DOHH2 (cell line): ENCODE results near the gene CXorf38.

Experiments used
- H3F3A ChIP-seq: fragments of 200-600 bp; sonication (generic), shearing (Covaris generic); 2 replicates; pipeline ENCODE4 v1.6.0; 2016; ENCODE audit warnings: antibody characterized with exemption, mild to moderate bottlenecking; ENCODE audit not compliant: control insufficient read depth, insufficient read depth
- H3K27ac ChIP-seq: fragments of 200-600 bp; sonication (generic); 2 replicates; pipeline ENCODE4 v1.5.1; 2014; ENCODE audit warnings: low read depth, mild to moderate bottlenecking, low read length, moderate library complexity
- H3K27me3 ChIP-seq: fragments of 200-600 bp; sonication (generic); 2 replicates; pipeline ENCODE4 v1.6.1; 2014; ENCODE audit warnings: mild to moderate bottlenecking, low read length, mixed read lengths; ENCODE audit not compliant: control insufficient read depth
- H3K36me3 ChIP-seq: fragments of 200-600 bp; sonication (generic); 2 replicates; pipeline ENCODE4 v1.6.1; 2014; ENCODE audit warnings: mild to moderate bottlenecking, low read length, moderate library complexity, mixed read lengths; ENCODE audit not compliant: control insufficient read depth
- H3K4me1 ChIP-seq: fragments of 200-600 bp; sonication (generic); 2 replicates; pipeline ENCODE4 v1.6.1; 2014; ENCODE audit warnings: mild to moderate bottlenecking, low read length, mixed read lengths; ENCODE audit not compliant: control insufficient read depth
- H3K4me2 ChIP-seq: fragments of 200-600 bp; sonication (generic); 2 replicates; pipeline ENCODE4 v1.6.0; 2014; ENCODE audit warnings: mild to moderate bottlenecking, low read length, moderate library complexity
- H3K4me3 ChIP-seq: fragments of 200-600 bp; sonication (generic); 2 replicates; pipeline ENCODE4 v1.5.1; 2014; ENCODE audit warnings: mild to moderate bottlenecking, low read length, mixed read lengths
- H3K79me2 ChIP-seq: fragments of 200-600 bp; sonication (generic); 2 replicates; pipeline ENCODE4 v1.6.1; 2014; ENCODE audit warnings: mild to moderate bottlenecking, low read length, mixed read lengths; ENCODE audit not compliant: control insufficient read depth
- H3K9me2 ChIP-seq: fragments of 200-600 bp; sonication (generic); replicated peaks from 2 replicates; pipeline ENCODE4 v1.6.1; 2014; ENCODE audit warnings: mild to moderate bottlenecking, low read length, mixed read lengths; ENCODE audit not compliant: control insufficient read depth
- H3K9me3 ChIP-seq: fragments of 200-600 bp; sonication (generic); 2 replicates; pipeline ENCODE4 v1.6.1; 2014; ENCODE audit warnings: antibody characterized with exemption, low read length, mixed read lengths; ENCODE audit not compliant: control insufficient read depth, insufficient read depth
- H4K20me1 ChIP-seq: fragments of 200-600 bp; sonication (generic); 2 replicates; pipeline ENCODE4 v1.6.0; 2014; ENCODE audit warnings: low read depth, mild to moderate bottlenecking, antibody characterized with exemption, low read length, moderate library complexity; ENCODE audit not compliant: control insufficient read depth, insufficient read depth
- CTCF ChIP-seq: fragments of 200-600 bp; sonication (generic); IDR thresholded peaks from one replicate; pipeline ENCODE4 v1.5.1; 2014; ENCODE audit warnings: antibody characterized with exemption, mild to moderate bottlenecking, low read depth, low read length; ENCODE audit not compliant: poor library complexity, severe bottlenecking
- EZH2phosphoT487 ChIP-seq: fragments of 200-600 bp; sonication (generic); IDR thresholded peaks from 2 replicates; pipeline ENCODE4 v1.6.1; 2017; ENCODE audit warnings: borderline replicate concordance, mild to moderate bottlenecking, antibody characterized with exemption, low read length, moderate library complexity, mixed read lengths

Gene CXorf38

DNA sequence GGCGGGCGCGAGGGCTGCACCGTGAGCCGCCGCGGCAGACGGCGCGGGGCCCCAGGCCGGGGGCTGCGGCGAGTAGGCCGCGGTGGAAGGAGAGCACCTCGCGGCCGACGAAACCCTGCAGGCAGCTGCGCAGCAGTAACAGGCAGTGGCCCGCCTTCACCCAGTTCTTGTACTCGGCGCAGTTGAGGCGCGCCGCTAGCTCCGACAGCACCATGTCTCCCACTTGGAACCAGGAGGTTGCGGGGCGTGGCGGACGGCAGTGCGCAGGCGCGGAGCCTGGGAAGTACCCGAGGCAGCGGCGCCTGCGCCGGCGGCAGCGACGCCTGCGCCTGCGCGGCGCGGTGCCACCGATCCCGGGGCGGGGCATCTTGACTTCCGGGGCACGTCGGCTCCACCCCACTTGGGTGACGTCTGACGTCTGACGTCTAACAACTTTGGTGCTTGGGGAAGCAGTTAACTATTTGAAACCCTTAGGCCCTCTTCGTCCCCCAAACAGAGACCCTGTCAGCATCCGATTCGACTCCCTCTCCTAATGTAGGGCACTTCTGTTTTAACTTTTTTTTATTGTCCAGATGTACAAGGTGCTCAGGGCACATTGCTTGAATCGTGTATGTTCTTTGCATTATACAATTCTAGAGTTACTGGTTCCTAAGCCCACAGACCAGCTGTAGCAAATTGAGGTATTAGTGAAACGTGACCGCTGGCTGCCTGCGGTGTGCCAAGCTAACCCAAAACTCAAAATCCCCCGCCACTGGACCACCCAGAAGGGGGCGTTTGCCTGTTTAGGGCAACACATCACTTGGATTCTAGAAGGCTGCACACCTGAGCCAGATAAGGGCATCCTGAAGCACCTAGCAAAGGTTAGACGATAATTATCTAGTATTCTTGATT lies at the start of gene CXorf38:
Gene CXorf38, minus strand, starts transcription at position 255 of the 891 bp plus-strand sequence. Its CDS starts 41 bp downstream, at position 214.
- peak within 1 kb of the TSS; percentile 87 for H3K4me3 ChIP-seq
- H3K36me3 ChIP-seq: peaks cover 14% of the 10 kb centered on the region; the same call in 1 of the 2 replicates
- no peaks in the 10 kb centered on the region for H3K9me2 ChIP-seq
- no peaks in the 10 kb centered on the region for H3K27me3 ChIP-seq
- H3K79me2 ChIP-seq: peaks cover 45% of the 10 kb centered on the region
- H3K4me2 ChIP-seq: peak within 1 kb of the TSS; percentile 66
- TF ChIP-seq CTCF (no peak), EZH2phosphoT487 (no peak)
- H3K27ac ChIP-seq: peak within 1 kb of the TSS; percentile 47
- H3K9me3 ChIP-seq: no peaks in the 10 kb centered on the region
- peaks cover 23% of the 10 kb centered on the region for H3K4me1 ChIP-seq
- no peaks in the 10 kb centered on the region for H4K20me1 ChIP-seq
- H3F3A ChIP-seq: peaks cover 4% of the 10 kb centered on the region; the same call in 1 of the 2 replicates

DNA sequence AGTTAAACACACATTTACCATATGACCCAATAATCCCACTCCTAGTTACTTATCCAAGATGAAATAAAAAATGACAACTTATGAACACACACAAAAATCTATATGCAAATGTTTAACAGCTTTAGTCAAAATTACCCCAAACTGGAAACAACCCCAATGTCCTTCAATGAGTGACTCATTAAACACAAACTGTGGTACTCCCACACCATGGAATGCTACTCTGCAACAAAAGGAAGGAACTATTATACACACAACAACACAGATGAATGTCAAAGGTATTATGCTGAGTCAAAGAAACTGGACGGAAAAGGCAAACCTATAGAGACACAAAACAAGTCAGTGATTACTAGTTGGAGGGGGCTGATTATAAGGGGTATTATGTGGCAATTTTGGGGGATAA lies 47.4 kb upstream of the CXorf38 start:
- no peak overlapping the region for H3K4me3 ChIP-seq
- H3K36me3 ChIP-seq: peaks cover 28% of the 10 kb centered on the region
- no peaks in the 10 kb centered on the region for H4K20me1 ChIP-seq
- H3K9me3 ChIP-seq: no peaks in the 10 kb centered on the region
- no peaks in the 10 kb centered on the region for H3K9me2 ChIP-seq
- no peaks in the 10 kb centered on the region for H3F3A ChIP-seq
- H3K27me3 ChIP-seq: no peaks in the 10 kb centered on the region
- H3K4me1 ChIP-seq: no peaks in the 10 kb centered on the region
- TF ChIP-seq EZH2phosphoT487 (no peak), CTCF (no peak)
- no peak overlapping the region for H3K27ac ChIP-seq
- H3K79me2 ChIP-seq: no peaks in the 10 kb centered on the region
- no peak overlapping the region for H3K4me2 ChIP-seq

GRCh38 chrX:40688929-40689328 lies 41.6 kb upstream of the CXorf38 start:
- no peak for TF ChIP-seq EZH2phosphoT487
- no peak for TF ChIP-seq CTCF
- Histone ChIP-seq H3K4me1 (no peaks in the 10 kb centered on the region), H4K20me1 (no peaks in the 10 kb centered on the region), H3K4me2 (no peak overlapping the region), H3K79me2 (no peaks in the 10 kb centered on the region), H3K36me3 (peaks cover 34% of the 10 kb centered on the region), H3K27ac (no peak overlapping the region), H3K9me3 (no peaks in the 10 kb centered on the region), H3F3A (no peaks in the 10 kb centered on the region), H3K27me3 (no peaks in the 10 kb centered on the region), H3K9me2 (no peaks in the 10 kb centered on the region), H3K4me3 (no peak overlapping the region)
